Parathyroid adenoma (tissue), 2 donors: Measurements from ENCODE around the gene FAM117B.

Source experiments
- H2AFZ ChIP-seq: fragments of 300-600 bp; sonication (generic); one replicate; pipeline ENCODE4 v1.7.0; 2017; ENCODE audit warnings: antibody characterized with exemption, mild to moderate bottlenecking
- H3K27ac ChIP-seq: fragments of 300-600 bp; sonication (generic); one replicate; pipeline ENCODE4 v1.7.0; 2017
- H3K27me3 ChIP-seq: fragments of 300-600 bp; sonication (generic); one replicate; pipeline ENCODE4 v1.7.0; 2017; ENCODE audit warnings: low read length; ENCODE audit not compliant: control insufficient read depth, insufficient read depth
- H3K36me3 ChIP-seq: fragments of 300-600 bp; sonication (generic); one replicate; pipeline ENCODE4 v1.7.0; 2017; ENCODE audit warnings: low read length; ENCODE audit not compliant: control insufficient read depth, insufficient read depth
- H3K4me1 ChIP-seq: fragments of 300-600 bp; sonication (generic); one replicate; pipeline ENCODE4 v1.7.0; 2017; ENCODE audit warnings: control low read depth
- H3K4me2 ChIP-seq: fragments of 300-600 bp; sonication (generic); one replicate; pipeline ENCODE4 v1.7.0; 2017; ENCODE audit warnings: low read length
- H3K4me3 ChIP-seq: fragments of 300-600 bp; sonication (generic); one replicate; pipeline ENCODE4 v1.7.0; 2017; ENCODE audit warnings: low read depth, low read length
- H3K79me2 ChIP-seq: fragments of 300-600 bp; sonication (generic); one replicate; pipeline ENCODE4 v1.7.0; 2017; ENCODE audit warnings: control low read depth
- H3K9ac ChIP-seq: fragments of 300-600 bp; sonication (generic); one replicate; pipeline ENCODE4 v1.7.0; 2017; ENCODE audit warnings: mild to moderate bottlenecking
- H3K9me3 ChIP-seq: fragments of 300-600 bp; sonication (generic); one replicate; pipeline ENCODE4 v1.7.0; 2017; ENCODE audit warnings: low read length; ENCODE audit not compliant: control insufficient read depth
- TF ChIP-seq, protein P1 (sequence below): fragments of 300-600 bp; sonication (generic); IDR thresholded peaks from one replicate; pipeline ENCODE4 v1.7.0; 2017; ENCODE audit warnings: antibody characterized with exemption, mild to moderate bottlenecking
- donor health status: primary hyperparathyroidism.

The FAM117B gene

GRCh38 chr2:202716114-202716718, 81.4 kb downstream of the FAM117B start:
- no peaks in the 10 kb centered on the region for H3K9me3 ChIP-seq

DNA sequence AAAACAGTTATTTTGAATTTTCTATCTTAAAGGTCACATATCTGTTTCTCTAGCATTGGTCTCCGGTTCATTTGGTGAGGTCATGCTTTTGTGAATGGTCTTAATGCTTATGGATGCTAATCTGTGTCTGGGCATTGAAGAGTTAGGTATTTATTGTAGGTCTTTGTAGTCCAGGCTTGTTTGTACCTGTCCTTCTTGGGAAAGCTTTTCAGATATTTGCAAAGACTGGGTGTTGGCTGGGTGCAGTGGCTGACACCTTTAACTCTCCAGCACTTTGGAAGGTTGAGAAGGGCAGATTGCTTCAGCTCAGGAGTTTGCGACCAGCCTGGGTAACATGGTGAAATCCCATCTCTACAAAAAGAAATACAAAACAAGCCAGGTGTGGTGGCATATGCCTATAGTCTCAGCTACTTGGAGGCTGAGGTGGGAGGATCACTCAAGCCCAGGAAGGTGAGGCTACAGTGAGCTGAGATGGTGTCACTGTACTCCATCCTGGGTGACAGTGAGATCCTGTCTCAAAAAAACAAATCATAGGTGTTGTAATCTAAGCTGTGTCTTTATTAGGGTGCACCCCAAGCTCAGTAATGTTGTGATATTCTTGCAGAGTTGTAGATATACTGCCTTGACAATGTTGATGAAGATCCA, 82.3 kb downstream of the FAM117B start:
- Histone ChIP-seq H3K4me1 (no peaks in the 10 kb centered on the region), H3K9me3 (no peaks in the 10 kb centered on the region), H3K4me2 (no peak overlapping the region), H3K79me2 (peaks cover 20% of the 10 kb centered on the region), H2AFZ (no peak overlapping the region), H3K9ac (no peak overlapping the region), H3K27me3 (no peaks in the 10 kb centered on the region), H3K27ac (no peak overlapping the region), H3K36me3 (no peaks in the 10 kb centered on the region), H3K4me3 (no peak overlapping the region)
- TF ChIP-seq, protein P1, sequence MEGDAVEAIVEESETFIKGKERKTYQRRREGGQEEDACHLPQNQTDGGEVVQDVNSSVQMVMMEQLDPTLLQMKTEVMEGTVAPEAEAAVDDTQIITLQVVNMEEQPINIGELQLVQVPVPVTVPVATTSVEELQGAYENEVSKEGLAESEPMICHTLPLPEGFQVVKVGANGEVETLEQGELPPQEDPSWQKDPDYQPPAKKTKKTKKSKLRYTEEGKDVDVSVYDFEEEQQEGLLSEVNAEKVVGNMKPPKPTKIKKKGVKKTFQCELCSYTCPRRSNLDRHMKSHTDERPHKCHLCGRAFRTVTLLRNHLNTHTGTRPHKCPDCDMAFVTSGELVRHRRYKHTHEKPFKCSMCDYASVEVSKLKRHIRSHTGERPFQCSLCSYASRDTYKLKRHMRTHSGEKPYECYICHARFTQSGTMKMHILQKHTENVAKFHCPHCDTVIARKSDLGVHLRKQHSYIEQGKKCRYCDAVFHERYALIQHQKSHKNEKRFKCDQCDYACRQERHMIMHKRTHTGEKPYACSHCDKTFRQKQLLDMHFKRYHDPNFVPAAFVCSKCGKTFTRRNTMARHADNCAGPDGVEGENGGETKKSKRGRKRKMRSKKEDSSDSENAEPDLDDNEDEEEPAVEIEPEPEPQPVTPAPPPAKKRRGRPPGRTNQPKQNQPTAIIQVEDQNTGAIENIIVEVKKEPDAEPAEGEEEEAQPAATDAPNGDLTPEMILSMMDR: no peak

More at GRCh38 chr2:202716114-202716718, 81.4 kb downstream of the FAM117B start:
- TF ChIP-seq, protein P1: no peak
- Histone ChIP-seq H3K79me2 (peaks cover 24% of the 10 kb centered on the region), H3K9ac (no peak overlapping the region), H3K4me1 (no peaks in the 10 kb centered on the region), H2AFZ (no peak overlapping the region), H3K27me3 (no peaks in the 10 kb centered on the region), H3K4me3 (no peak overlapping the region), H3K27ac (no peak overlapping the region), H3K4me2 (no peak overlapping the region), H3K36me3 (no peaks in the 10 kb centered on the region)

DNA sequence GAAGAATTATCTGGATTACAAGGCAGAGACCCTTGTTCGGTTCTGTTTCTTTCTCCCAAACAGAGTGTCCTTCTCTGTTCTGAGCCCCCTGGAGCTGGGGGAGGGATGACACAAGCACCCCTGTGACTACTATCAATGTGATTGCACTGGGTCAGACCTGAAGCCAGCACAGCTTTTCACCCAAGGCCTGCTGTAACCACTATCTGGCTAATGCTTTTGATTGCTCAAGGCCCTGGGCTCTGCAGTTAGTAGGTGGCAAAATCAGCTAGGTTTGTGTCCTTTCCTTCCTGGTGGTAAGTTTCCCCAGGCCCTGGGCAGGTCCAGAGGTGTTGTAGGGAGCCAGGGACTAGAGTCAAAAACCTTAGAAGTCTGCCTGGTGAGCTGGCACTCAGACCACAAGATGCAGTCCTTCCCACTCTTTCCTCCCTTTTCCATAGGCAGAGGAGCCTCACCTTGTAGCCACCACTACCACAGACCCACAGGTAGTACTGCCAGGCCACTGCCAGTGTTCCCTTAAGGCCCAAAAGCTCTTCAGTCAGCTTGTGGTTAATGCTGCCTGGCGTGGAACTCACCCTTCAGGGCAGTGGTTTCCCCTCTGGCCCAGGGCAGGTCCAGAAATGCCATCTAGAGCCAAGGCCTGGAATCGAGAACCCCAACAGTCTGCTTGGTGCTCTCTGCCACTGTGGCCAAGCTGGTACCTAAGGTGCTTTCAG, 83.0 kb downstream of the FAM117B start:
- TF ChIP-seq, protein P1: no peak

GRCh38 chr2:202718614-202719013, 83.8 kb downstream of the FAM117B start:
- no peak overlapping the region for H3K4me3 ChIP-seq
- no peaks in the 10 kb centered on the region for H3K9me3 ChIP-seq
- peaks cover 13% of the 10 kb centered on the region for H3K79me2 ChIP-seq
- H2AFZ ChIP-seq: no peak overlapping the region
- no peak overlapping the region for H3K4me2 ChIP-seq
- TF ChIP-seq, protein P1: no peak
- H3K36me3 ChIP-seq: no peaks in the 10 kb centered on the region
- no peaks in the 10 kb centered on the region for H3K27me3 ChIP-seq
- H3K27ac ChIP-seq: no peak overlapping the region
- no peaks in the 10 kb centered on the region for H3K4me1 ChIP-seq
- no peak overlapping the region for H3K9ac ChIP-seq

More for the DNA sequence above, 83.0 kb downstream of the FAM117B start:
- Histone ChIP-seq H3K79me2 (peaks cover 15% of the 10 kb centered on the region), H3K4me1 (no peaks in the 10 kb centered on the region), H3K36me3 (no peaks in the 10 kb centered on the region), H3K27me3 (no peaks in the 10 kb centered on the region), H3K27ac (no peak overlapping the region), H3K9me3 (no peaks in the 10 kb centered on the region), H3K4me2 (no peak overlapping the region), H3K4me3 (no peak overlapping the region), H3K9ac (no peak overlapping the region), H2AFZ (no peak overlapping the region)
